Stimulated activated CD4-positive, alpha-beta T cell treated with anti-CD3 and anti-CD28 coated beads, Interleukin-1b, Interleukin-23, amount 100 ng/mL, for 24 hours (primary cell): ENCODE measurements around the gene IL12B.
A peak's percentile ranks its signal among the peaks of the same experiment; 100 is the strongest.
"Not testable (repeated sequence)": the region's sequence is repeated elsewhere in the genome, so short reads cannot be mapped to it uniquely, and the experiment has no call there.

Experiments
- DNase-seq, 4 experiments: peaks; one replicate each; pipeline ENCODE4 v3.0.0-alpha.2; 2020; ENCODE audit warnings: low read depth in 4 of 4, low spot score in 1 of 4

Gene IL12B

GRCh38 chr5:159333545-159333925 is 3.2 kb upstream of the IL12B start:
- DNase-seq, result no peak

DNA sequence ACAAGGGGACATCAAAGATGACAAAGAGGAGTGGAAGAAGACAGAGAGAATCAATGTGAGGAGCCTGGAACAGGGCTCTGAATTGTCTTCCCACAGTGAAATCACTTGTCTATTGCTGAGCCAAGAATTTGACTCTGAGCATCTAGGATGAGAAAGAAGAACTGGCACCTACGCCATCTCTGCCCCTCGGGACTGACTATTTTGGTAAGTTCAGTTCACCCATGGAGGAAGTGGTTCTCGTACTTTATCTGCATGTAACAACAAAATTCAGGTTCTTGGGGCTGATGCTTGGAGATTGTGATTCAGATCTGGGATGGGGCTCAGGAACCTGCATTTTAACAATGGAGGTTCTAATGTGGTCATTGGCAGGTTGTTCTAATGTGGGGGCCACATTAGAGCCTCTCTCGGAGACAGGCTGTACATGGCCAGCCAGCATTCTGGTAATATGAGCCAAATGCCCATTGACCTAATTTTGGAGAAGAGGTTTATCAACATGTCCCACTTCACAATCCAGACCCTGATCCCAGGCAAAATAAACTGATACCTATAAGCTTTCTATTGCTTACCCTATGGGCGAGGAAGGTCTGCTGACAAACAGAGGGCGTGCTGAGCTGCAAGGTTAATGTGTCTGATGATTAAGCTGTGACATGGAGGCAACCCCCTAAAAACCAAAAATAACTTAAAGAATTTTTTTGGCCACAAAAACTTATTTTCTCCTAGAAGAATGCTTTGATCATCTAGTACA is 2.7 kb upstream of the IL12B start:
- no peak for DNase-seq

GRCh38 chr5:159331093-159331973 is 1.0 kb upstream of the IL12B start:
- peak; percentile 53 to 69 (median 66) for DNase-seq

GRCh38 chr5:159324986-159325385 is 5.3 kb downstream of the IL12B start:
- no peak for DNase-seq

- no peak for DNase-seq
These were observed 6.1 kb downstream of the IL12B start for GRCh38 chr5:159324102-159324755.

GRCh38 chr5:159322180-159322579 is 8.1 kb downstream of the IL12B start:
- no peak for DNase-seq

DNA sequence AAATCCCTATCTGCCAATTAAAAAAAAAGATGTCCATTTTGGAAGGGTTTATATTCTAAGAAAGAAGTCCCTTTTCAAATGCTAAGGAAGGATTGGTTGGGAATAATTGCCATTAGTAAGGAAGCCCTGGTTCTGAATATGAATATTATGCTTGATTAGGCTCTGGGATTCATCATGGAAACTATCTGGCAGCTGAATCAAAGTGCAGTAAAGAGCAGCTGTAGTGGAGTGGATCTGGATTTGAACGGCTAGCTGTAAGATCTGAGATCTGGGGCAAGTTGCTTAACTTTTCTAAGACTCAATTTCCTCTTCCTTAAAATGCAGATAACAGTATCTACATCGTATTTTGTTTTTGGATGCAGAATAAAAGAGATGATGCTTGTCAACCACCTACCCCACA is 10.5 kb downstream of the IL12B start:
- DNase-seq, result no peak

- no peak for DNase-seq
These were observed 10.9 kb downstream of the IL12B start for GRCh38 chr5:159319363-159319762.

GRCh38 chr5:159318448-159318847 is 11.8 kb downstream of the IL12B start:
- DNase-seq, result no peak

GRCh38 chr5:159317849-159318248 is 12.4 kb downstream of the IL12B start:
- DNase-seq, result no peak

- peak in 3 of 4 experiments; percentile 8 to 23 (median 22) for DNase-seq
These were observed 13.5 kb downstream of the IL12B start for GRCh38 chr5:159316519-159317383.

DNA sequence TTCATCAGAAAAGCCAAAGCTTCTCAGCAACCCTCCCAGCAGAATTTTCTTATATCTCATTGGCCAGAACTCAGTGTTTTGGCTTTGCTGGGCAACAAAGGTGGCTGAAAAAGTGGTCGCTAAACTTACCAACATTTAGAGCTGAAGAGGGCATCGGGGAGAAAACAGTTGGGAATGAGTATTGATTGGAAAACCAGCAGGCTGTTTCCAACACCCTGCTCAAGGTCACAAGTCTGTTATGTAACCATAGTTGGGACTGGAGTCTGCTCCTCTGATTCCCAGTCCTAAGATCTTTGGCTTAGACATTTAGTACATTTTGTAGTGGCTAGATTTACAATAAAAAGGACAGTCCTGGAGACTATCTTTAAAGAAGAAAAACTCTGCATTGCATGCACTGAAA is 17.1 kb downstream of the IL12B start:
- no peak for DNase-seq

- DNase-seq, result no peak
These were observed 19.2 kb downstream of the IL12B start for GRCh38 chr5:159311063-159311462.

DNA sequence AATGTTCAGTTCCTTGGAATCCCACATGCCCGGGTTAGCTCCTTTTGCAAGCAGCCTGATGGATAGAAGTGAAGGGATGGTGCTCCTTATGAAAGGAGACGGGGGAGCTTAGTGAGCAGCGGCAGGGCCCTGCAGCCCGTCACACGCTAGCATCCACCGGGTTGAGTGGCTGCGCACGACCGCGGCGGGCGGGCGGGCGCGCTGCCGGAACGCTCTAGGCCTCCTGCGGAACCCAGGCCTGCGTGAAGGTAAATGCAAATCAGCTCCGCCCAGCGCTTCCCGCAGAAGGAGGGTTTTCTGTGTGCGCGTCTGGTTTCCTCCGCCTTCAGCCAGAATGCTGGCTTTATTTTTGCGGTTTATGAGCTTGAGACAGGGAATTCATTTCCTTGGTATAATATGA is 19.8 kb downstream of the IL12B start:
- DNase-seq, result peak in 2 of 4 experiments; percentile 7 to 15

DNA sequence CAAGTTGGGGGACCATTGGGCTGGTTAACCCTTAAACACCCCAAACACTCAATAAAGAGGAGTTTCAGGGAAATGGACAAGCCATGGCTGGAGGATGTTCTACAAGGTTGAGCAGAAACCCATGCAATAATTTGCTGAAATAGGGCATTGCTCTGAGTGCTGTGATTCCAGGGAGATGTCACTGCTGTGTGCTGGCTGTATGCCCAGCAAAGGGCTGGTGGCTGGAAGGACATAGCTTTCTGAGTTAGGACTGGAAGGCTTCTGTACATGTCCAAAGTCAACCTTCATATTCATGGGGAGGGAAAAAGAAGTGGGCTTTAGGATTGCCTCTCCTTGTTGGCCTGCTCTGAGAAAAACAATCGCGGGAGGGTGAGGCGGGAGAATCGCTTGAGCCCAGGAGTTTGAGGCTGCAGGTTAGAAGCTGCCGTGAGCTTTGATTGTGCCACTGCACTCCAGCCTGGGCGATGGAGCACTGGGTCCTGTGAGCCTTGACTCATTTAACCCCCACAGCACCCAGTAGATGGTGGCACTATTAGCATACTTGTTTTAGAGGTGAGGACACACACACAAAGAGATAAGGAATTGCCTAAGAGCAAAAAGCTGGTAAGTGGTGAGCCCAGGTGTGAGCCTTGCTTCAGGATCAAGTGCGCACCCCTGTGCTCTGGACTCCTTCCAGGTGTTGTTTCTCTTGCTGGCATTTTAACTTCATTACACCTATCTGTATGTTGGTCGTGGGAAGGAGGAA is 20.4 kb downstream of the IL12B start:
- no peak for DNase-seq

DNA sequence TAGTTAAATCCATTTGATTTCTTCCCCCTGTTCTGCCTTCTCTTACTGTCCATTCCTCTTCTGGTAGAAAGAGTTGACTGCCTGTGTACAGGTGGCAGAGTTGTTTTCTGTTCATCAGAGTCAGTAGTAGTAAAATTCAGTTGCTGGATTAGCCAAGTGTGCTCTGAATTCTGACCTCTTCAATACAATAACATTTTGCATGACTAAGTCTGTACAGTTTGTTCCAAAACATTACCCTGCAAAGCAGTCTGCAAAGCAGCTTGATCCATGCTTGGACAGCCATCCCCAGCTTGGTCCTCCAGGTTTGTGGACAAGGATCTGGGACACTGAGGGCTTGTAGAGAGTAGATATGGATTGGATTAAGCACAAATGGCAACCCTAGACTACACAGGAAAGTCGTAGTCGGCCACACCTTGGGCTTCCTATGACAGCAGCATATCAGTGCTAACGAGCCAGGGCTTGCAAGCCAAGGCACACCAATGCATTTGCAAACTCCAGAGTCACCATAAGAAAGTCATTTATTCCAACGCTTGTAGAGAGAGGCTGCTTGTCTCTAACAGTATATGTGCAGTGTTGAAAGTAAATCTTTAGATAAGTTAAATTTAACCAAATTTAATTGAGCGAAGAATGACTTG is 25.2 kb downstream of the IL12B start:
- no peak for DNase-seq

DNA sequence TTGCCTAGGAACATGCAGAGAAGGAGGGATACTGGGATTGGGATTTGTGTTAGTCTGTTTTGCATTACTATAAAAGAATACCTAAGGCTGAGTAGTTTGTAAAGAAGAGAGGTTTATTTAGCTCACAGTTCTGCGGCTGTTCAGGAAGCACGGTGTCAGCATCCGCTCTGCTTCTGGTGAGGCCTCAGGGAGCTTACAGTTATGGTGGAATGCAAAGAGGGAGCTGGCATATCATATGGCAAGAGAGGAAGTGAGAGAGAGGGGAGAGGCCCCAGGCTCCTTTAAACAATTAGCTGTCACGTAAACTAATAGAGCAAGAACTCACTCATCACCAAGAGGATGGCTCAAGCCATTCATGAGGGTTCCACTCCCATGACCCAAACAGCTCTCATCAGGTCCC is 27.0 kb downstream of the IL12B start:
- no peak for DNase-seq

- not testable (repeated sequence) for DNase-seq
These were observed 28.1 kb downstream of the IL12B start for GRCh38 chr5:159301929-159302860.

DNA sequence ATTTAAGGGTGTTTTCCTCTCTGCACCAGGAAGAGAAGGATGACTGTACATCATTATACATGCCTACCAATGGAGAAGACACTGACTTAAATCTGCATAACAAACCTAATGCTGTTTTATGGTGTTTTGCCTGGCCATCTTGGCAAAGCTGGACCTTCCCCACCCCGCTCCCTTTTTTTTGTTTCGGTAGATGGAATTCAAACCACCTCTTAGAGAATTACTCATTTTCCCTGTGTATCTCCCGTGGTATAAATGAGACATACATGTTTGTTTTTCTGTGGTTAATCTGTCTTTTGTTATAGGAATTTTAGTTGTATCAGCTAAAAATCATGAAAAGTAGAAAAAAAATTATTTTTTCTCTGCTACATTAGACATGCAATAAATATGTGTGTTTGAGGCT is 28.8 kb downstream of the IL12B start:
- DNase-seq, result no peak
